Peyer's patch (tissue), 4 donors: ENCODE measurements around the gene RFTN1.

Experiments
- CTCF ChIP-seq, 6 experiments: fragments of 450-650 bp in 4 of 6; fragments of 200-600 bp in 2 of 6; sonication (generic) in 1 of 6; IDR thresholded peaks; one replicate each; pipeline ENCODE4 v1.5.1; 2017 to 2019; ENCODE audit warnings: antibody characterized with exemption in 6 of 6, mild to moderate bottlenecking in 3 of 6, moderate library complexity in 1 of 6
- POLR2A ChIP-seq, 2 donors: fragments of 450-650 bp; IDR thresholded peaks; one replicate each; pipeline ENCODE4 v1.5.1; 2017; ENCODE audit warnings: antibody characterized with exemption in 2 of 2, mild to moderate bottlenecking in 2 of 2, moderate library complexity in 2 of 2

- TF ChIP-seq CTCF (IDR thresholded peaks at IDR 0.05) (no peak), POLR2A (IDR thresholded peaks at IDR 0.05) (no peak)
Observed at GRCh38 chr3:16499351-16499750, 14.1 kb downstream of the RFTN1 start.
